ENCODE results near the gene SLC5A12.
"Not testable (repeated sequence)": the region's sequence is repeated elsewhere in the genome, so short reads cannot be mapped to it uniquely, and the experiment has no call there.

Gene SLC5A12

GRCh38 chr11:26662916-26663315, 58.9 kb downstream of the SLC5A12 start:
- no peak for TF ChIP-seq CTCF (conservative IDR thresholded peaks at IDR 0.05; ENCODE audit: low read depth, low read length)
- DNase-seq (ENCODE audit: low read depth), result no peak
- no peak overlapping the region for H3K4me3 ChIP-seq (ENCODE audit: low read length)

GRCh38 chr11:26655287-26655686, 66.6 kb downstream of the SLC5A12 start:
- H3K4me3 ChIP-seq (ENCODE audit: low read length), result no peak overlapping the region
- no peak for DNase-seq (ENCODE audit: low read depth)
- TF ChIP-seq CTCF (conservative IDR thresholded peaks at IDR 0.05; ENCODE audit: low read depth, low read length), result no peak

- no peak for TF ChIP-seq CTCF (conservative IDR thresholded peaks at IDR 0.05; ENCODE audit: low read depth, low read length)
- no peak overlapping the region for H3K4me3 ChIP-seq (ENCODE audit: low read length)
- no peak for DNase-seq (ENCODE audit: low read depth)
Observed at GRCh38 chr11:26651916-26652315, 69.9 kb downstream of the SLC5A12 start.

- DNase-seq (ENCODE audit: low read depth), result peak; percentile 21
- H3K4me3 ChIP-seq (ENCODE audit: low read length), result no peak overlapping the region
- TF ChIP-seq CTCF (conservative IDR thresholded peaks at IDR 0.05; ENCODE audit: low read depth, low read length), result peak; percentile 85
Observed at GRCh38 chr11:26649884-26650283, 72.0 kb downstream of the SLC5A12 start.

GRCh38 chr11:26643314-26643713, 78.5 kb downstream of the SLC5A12 start:
- not testable (repeated sequence) for DNase-seq (ENCODE audit: low read depth); H3K4me3 ChIP-seq (ENCODE audit: low read length)

GRCh38 chr11:26632691-26633159, 89.1 kb downstream of the SLC5A12 start:
- DNase-seq (ENCODE audit: low read depth), result no peak
- TF ChIP-seq CTCF (conservative IDR thresholded peaks at IDR 0.05; ENCODE audit: low read depth, low read length), result no peak
- H3K4me3 ChIP-seq (ENCODE audit: low read length), result no peak overlapping the region

GRCh38 chr11:26626346-26626745, 95.5 kb downstream of the SLC5A12 start:
- DNase-seq (ENCODE audit: low read depth), result no peak
- no peak for TF ChIP-seq CTCF (conservative IDR thresholded peaks at IDR 0.05; ENCODE audit: low read depth, low read length)
- no peak overlapping the region for H3K4me3 ChIP-seq (ENCODE audit: low read length)
